Measurements from ENCODE around the gene ADSL.

DNA sequence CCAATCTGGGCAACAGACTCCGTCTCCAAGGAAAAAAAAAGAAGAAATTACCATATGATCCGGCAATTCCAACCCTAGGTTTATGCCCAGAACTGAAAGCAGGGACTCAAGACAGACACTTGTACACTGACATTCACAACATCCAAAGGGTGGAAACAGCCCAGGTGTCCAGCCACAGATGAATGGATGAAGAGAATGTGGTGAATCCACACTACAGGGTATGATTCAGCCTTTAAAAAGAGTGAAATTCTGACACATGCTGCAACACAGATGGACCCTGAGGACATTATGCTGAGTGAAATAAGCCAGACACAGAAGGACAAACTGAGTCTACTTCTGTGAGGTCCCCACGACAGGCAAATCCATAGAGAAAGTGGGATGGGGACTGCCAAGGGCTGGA, 68.0 kb downstream of the ADSL start:
- TF ChIP-seq CTCF (IDR thresholded peaks at IDR 0.05) (no peak), POLR2AphosphoS5 (IDR thresholded peaks at IDR 0.05) (no peak), EP300 (IDR thresholded peaks at IDR 0.05) (no peak), POLR2A (IDR thresholded peaks at IDR 0.05) (no peak)

Data from suprapubic skin (tissue), 4 donors.